Measurements from ENCODE around the gene AGBL2. TPM values are rescaled to one million over a fixed set of nuclear protein-coding genes. Genes with fewer than 3 reads are reported as not detected.
"Not testable (repeated sequence)": the region's sequence is repeated elsewhere in the genome, so short reads cannot be mapped to it uniquely, and the experiment has no call there.

Gene AGBL2
- total RNA-seq, 1 experiment from 2014 or later = 1.0 TPM

GRCh38 chr11:47668665-47669064 is 46.5 kb downstream of the AGBL2 start:
- Histone ChIP-seq H3K27me3 (ENCODE audit: control insufficient read depth, insufficient read depth, low read length) (no peaks in the 10 kb centered on the region), H3K4me3 (ENCODE audit: insufficient read depth, low read depth, low read length) (no peak overlapping the region), H3K36me3 (replicated peaks; ENCODE audit: control insufficient read depth, insufficient read depth, low read length) (no peaks in the 10 kb centered on the region)
- no peak for DNase-seq

- DNase-seq = no peak
- Histone ChIP-seq H3K36me3 (replicated peaks; ENCODE audit: control insufficient read depth, insufficient read depth, low read length) (no peaks in the 10 kb centered on the region), H3K4me3 (ENCODE audit: insufficient read depth, low read depth, low read length) (no peak overlapping the region), H3K27me3 (ENCODE audit: control insufficient read depth, insufficient read depth, low read length) (no peaks in the 10 kb centered on the region)
These were observed 47.6 kb downstream of the AGBL2 start for GRCh38 chr11:47667555-47667954.

GRCh38 chr11:47667135-47667534 is 48.0 kb downstream of the AGBL2 start:
- no peaks in the 10 kb centered on the region for H3K27me3 ChIP-seq (ENCODE audit: control insufficient read depth, insufficient read depth, low read length)

GRCh38 chr11:47664936-47665335 is 50.2 kb downstream of the AGBL2 start:
- not testable (repeated sequence) for H3K4me3 ChIP-seq (ENCODE audit: insufficient read depth, low read depth, low read length); DNase-seq; H3K36me3 ChIP-seq (replicated peaks; ENCODE audit: control insufficient read depth, insufficient read depth, low read length); H3K27me3 ChIP-seq (ENCODE audit: control insufficient read depth, insufficient read depth, low read length)

More at GRCh38 chr11:47667135-47667534, 48.0 kb downstream of the AGBL2 start:
- no peak overlapping the region for H3K4me3 ChIP-seq (ENCODE audit: insufficient read depth, low read depth, low read length)
- no peak for DNase-seq
- no peaks in the 10 kb centered on the region for H3K36me3 ChIP-seq (replicated peaks; ENCODE audit: control insufficient read depth, insufficient read depth, low read length)

GRCh38 chr11:47661245-47661644 is 53.9 kb downstream of the AGBL2 start:
- no peaks in the 10 kb centered on the region for H3K36me3 ChIP-seq (replicated peaks; ENCODE audit: control insufficient read depth, insufficient read depth, low read length)

GRCh38 chr11:47659276-47659675 is 55.9 kb downstream of the AGBL2 start:
- H3K36me3 ChIP-seq (replicated peaks; ENCODE audit: control insufficient read depth, insufficient read depth, low read length) = no peaks in the 10 kb centered on the region
- no peak for DNase-seq
- H3K27me3 ChIP-seq (ENCODE audit: control insufficient read depth, insufficient read depth, low read length) = no peaks in the 10 kb centered on the region
- H3K4me3 ChIP-seq (ENCODE audit: insufficient read depth, low read depth, low read length) = no peak overlapping the region

More at GRCh38 chr11:47661245-47661644, 53.9 kb downstream of the AGBL2 start:
- no peak for DNase-seq
- Histone ChIP-seq H3K27me3 (ENCODE audit: control insufficient read depth, insufficient read depth, low read length) (no peaks in the 10 kb centered on the region), H3K4me3 (ENCODE audit: insufficient read depth, low read depth, low read length) (no peak overlapping the region)

GRCh38 chr11:47656260-47656885 is 58.8 kb downstream of the AGBL2 start:
- no peak for DNase-seq
- Histone ChIP-seq H3K36me3 (replicated peaks; ENCODE audit: control insufficient read depth, insufficient read depth, low read length) (no peaks in the 10 kb centered on the region), H3K4me3 (ENCODE audit: insufficient read depth, low read depth, low read length) (no peak overlapping the region), H3K27me3 (ENCODE audit: control insufficient read depth, insufficient read depth, low read length) (no peaks in the 10 kb centered on the region)

- no peak for DNase-seq
- no peaks in the 10 kb centered on the region for H3K27me3 ChIP-seq (ENCODE audit: control insufficient read depth, insufficient read depth, low read length)
- no peak overlapping the region for H3K4me3 ChIP-seq (ENCODE audit: insufficient read depth, low read depth, low read length)
- no peaks in the 10 kb centered on the region for H3K36me3 ChIP-seq (replicated peaks; ENCODE audit: control insufficient read depth, insufficient read depth, low read length)
These were observed 63.2 kb downstream of the AGBL2 start for GRCh38 chr11:47651818-47652469.

GRCh38 chr11:47649276-47649675 is 65.9 kb downstream of the AGBL2 start:
- Histone ChIP-seq H3K36me3 (replicated peaks; ENCODE audit: control insufficient read depth, insufficient read depth, low read length) (no peaks in the 10 kb centered on the region), H3K27me3 (ENCODE audit: control insufficient read depth, insufficient read depth, low read length) (no peaks in the 10 kb centered on the region), H3K4me3 (ENCODE audit: insufficient read depth, low read depth, low read length) (no peak overlapping the region)
- DNase-seq = no peak

- DNase-seq = no peak
- no peaks in the 10 kb centered on the region for H3K36me3 ChIP-seq (replicated peaks; ENCODE audit: control insufficient read depth, insufficient read depth, low read length)
- no peaks in the 10 kb centered on the region for H3K27me3 ChIP-seq (ENCODE audit: control insufficient read depth, insufficient read depth, low read length)
- no peak overlapping the region for H3K4me3 ChIP-seq (ENCODE audit: insufficient read depth, low read depth, low read length)
These were observed 69.2 kb downstream of the AGBL2 start for GRCh38 chr11:47646019-47646418.

GRCh38 chr11:47645500-47645899 is 69.7 kb downstream of the AGBL2 start:
- Histone ChIP-seq H3K36me3 (replicated peaks; ENCODE audit: control insufficient read depth, insufficient read depth, low read length) (no peaks in the 10 kb centered on the region), H3K4me3 (ENCODE audit: insufficient read depth, low read depth, low read length) (no peak overlapping the region), H3K27me3 (ENCODE audit: control insufficient read depth, insufficient read depth, low read length) (no peaks in the 10 kb centered on the region)
- DNase-seq = no peak

- peak; percentile 98 for DNase-seq
- H3K27me3 ChIP-seq (ENCODE audit: control insufficient read depth, insufficient read depth, low read length) = no peaks in the 10 kb centered on the region
- peaks cover 3% of the 10 kb centered on the region for H3K36me3 ChIP-seq (replicated peaks; ENCODE audit: control insufficient read depth, insufficient read depth, low read length)
- H3K4me3 ChIP-seq (ENCODE audit: insufficient read depth, low read depth, low read length) = peak within 1 kb of the TSS; percentile 89
These were observed 72.9 kb downstream of the AGBL2 start, which contains the start of gene MTCH2 for GRCh38 chr11:47642099-47642855. Gene MTCH2 (minus strand): TSS chr11:47642559. CDS start chr11:47642465, 94 bp downstream.

GRCh38 chr11:47641600-47642098 is 73.5 kb downstream of the AGBL2 start:
- Histone ChIP-seq H3K27me3 (ENCODE audit: control insufficient read depth, insufficient read depth, low read length) (no peaks in the 10 kb centered on the region), H3K36me3 (replicated peaks; ENCODE audit: control insufficient read depth, insufficient read depth, low read length) (peaks cover 3% of the 10 kb centered on the region), H3K4me3 (ENCODE audit: insufficient read depth, low read depth, low read length) (peak overlapping the region; percentile 89)
- peak; percentile 40 for DNase-seq

GRCh38 chr11:47640506-47640905 is 74.7 kb downstream of the AGBL2 start:
- H3K4me3 ChIP-seq (ENCODE audit: insufficient read depth, low read depth, low read length); DNase-seq; H3K27me3 ChIP-seq (ENCODE audit: control insufficient read depth, insufficient read depth, low read length); H3K36me3 ChIP-seq (replicated peaks; ENCODE audit: control insufficient read depth, insufficient read depth, low read length): not testable (repeated sequence)

GRCh38 chr11:47636331-47636730 is 78.8 kb downstream of the AGBL2 start:
- peaks cover 22% of the 10 kb centered on the region for H3K36me3 ChIP-seq (replicated peaks; ENCODE audit: control insufficient read depth, insufficient read depth, low read length)
- H3K4me3 ChIP-seq (ENCODE audit: insufficient read depth, low read depth, low read length); DNase-seq; H3K27me3 ChIP-seq (ENCODE audit: control insufficient read depth, insufficient read depth, low read length): not testable (repeated sequence)

Data from H7 (cell line).